SKM-1 treated with dmso at 0.1 percent for 144 hours (cell line): ENCODE measurements around the gene TUG1.

Experiments
- DNase-seq: peaks from one replicate; lab custom pipeline; 2025; ENCODE audit not compliant: unreplicated experiment; lab: John Stamatoyannopoulos, UW

The TUG1 gene

DNA sequence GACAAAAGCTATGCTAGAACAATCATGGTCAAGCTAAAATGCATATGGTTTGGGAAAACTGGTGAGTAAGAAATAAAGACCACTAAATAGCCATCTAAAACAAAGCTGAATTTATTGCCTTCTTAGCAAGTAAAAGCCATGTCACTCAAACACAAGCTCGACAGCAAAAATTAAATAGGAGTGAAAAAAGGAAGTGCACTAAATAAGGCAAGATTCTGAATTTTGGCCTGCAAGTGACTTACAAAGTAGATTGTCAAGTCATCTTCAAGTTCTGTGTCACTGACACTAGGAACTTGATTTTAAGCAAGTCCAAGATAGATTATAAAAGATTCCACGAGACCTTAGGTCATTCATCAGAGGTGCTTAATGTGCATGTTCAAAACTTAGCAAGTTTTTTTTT lies 27.4 kb downstream of the TUG1 start:
- DNase-seq = peak; percentile 18

DNA sequence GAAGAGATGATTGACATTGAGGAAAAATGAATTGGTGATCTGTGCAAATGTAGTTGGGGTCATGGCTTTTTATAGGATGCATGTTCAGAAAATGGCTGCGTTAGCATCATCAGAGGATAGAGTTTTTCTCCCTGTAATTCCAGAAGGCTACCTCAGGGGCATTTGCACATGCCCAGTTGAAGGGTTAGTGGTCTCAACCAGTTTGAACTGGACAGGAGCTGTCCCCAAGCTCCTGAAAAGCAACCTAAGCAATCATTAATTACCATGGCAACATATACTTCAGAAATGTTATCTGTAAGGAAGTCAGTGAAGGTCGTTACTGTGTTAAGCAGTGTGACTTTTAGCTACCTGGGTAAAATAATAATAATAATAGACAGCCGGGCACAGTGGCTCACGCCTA lies 29.3 kb downstream of the TUG1 start:
- no peak for DNase-seq

DNA sequence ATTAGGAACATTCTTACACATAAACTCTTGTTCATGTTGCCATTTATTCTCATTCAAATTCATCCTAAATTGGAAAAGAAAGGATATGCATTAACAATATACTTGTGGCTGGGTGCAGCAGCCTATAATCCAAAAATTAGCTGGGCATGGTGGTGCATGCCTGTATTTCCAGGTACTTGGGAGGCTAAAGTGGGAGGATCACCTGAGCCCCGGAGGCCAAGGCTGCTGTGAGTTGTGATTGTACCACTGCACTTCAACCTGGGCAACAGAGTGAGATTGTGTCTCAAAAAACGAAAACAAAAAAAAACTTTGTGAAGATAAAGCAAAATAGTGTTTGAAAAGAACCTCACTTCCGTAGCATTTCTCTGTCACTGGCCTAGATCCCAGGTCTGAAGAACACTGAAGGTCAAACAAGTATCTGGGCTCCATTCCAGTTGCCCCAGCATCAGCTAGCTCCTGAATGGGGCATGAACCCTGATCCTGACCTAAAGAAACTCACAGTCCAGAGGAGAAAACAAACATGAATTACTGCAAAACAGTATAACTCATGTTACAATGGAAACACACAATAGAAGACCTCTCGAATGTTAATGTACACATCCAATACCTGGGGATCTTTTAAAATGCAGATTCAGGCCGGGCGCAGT lies 32.2 kb downstream of the TUG1 start:
- DNase-seq = no peak

DNA sequence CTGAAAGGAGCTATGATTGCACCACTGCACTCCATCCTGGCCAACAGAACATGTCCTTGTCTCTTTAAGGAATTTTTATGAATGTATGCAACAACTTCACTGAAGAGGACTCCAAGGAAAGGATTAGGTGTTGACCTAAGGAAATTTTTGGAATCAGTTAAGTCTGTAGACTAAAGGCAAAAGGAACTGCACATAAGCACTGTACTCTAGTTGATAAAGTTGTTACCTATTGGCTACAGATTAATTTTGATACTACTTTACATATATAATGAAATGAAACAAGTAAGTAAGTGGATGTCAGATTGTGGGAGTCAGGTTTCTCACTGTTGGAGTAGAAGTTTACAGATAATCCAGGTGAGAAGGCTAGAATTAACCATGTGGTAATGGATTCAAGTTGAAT lies 36.5 kb downstream of the TUG1 start:
- no peak for DNase-seq

DNA sequence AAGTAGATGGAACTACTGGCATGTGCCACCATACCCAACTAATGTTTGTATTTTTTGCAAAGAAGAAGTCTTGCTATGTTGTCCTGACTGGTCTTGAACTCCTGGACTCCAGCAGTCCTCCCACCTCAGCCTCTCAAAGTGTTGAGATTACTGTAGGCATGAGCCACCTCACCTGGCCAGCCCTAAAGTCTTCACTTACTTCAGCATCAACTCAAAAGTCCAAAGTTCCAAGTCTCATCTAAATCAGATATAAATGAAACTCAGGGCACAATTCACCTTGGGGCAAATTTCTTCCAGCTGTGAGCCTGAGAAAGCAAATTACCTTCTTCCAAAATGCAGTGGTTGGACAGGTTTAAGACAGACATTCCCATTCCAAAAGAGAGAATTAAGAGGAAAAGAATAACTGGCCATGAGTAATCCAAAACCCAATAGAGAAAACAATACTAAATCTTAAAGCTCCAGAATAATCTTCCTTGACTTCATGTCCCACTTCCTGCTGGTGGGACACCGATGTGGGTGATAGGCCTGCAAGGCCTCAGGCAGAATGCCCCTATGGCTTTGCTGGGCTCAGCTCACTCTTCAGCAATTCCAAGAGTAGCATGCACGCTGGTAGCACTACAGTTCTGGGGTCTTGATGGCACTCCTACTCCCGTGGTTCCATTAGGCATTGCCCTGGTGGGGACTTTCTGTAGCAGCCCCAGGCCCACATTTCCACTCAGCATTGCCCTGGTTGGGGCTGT lies 50.3 kb downstream of the TUG1 start:
- DNase-seq = no peak

DNA sequence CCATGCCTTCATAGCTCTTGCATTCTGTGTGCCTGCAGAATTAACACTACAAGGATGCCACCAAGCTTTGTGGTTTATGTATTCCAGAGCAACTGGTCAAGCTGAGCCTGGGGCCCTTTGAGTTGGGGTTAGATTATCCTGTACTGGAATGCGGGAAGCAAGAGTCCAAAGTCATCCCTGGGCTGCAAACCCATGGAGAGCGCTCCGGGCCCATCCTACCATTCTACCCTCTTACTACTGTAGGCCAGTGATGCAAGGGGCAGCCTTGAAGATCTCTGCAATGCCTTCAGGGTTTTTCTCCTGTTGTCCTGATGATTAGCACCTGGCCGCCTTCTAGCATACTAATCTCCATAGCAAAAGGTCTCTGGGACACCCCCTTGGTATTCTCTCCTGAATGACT lies 51.3 kb downstream of the TUG1 start:
- DNase-seq = no peak

DNA sequence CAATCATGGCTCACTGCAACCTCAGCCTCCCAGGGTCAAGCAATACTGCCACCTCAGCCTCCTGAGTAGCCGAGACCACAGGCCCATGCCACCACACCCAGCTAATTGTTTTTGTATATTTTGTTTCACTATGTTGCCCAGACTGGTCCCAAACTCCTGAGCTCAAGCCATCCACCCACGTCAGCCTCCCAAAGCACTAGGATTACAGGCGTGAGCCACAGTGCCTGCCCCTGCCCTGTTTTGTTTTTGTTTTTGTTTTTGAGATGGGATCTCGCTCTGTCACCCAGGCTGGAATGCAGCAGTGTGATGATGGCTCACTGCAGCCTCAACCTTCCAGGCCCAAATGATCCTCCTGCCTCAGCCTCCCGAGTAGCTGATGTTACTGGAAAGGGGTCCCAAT lies 53.5 kb downstream of the TUG1 start:
- no peak for DNase-seq
